ENCODE results near the gene MTF2.
"Not testable (repeated sequence)": the region's sequence is repeated elsewhere in the genome, so short reads cannot be mapped to it uniquely, and the experiment has no call there.

The MTF2 gene

DNA sequence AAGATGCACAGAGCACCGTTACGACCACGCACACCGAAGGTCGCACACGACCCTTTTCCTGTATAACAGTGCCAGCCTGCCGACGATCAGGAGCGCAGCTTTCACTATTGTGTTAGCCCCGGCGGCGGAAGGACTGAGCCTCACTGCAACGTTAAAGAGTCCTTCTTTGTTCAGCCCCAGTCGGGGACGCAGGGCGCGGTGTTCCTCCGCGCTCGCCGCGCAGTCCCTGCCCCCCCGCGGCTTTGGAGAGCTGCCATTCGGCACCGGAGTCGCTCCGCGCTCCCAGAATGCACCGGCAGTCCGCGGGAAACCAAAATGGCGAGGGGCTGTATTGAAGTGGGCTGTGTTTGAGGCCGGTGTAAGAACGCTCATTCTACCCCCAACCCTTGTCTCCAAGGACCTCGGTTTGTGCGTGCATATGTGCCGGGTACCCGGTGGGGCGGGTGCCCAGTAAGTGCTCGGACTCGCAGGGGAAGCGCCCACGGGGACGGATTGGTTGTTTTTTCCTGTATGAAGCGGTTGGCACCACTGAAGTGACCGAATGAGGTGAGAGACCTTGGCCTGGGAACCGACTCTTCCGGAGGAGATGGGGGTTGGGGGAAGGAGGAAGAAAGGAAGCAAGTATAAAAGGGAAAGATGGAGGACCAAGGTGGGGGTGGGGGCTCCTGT, at the start of gene MTF2:
MTF2 (plus strand) TSS at position 298 of the 669 bp plus-strand sequence; CDS start at position 542, 244 bp downstream.
- no peak for TF ChIP-seq ZNF274 (IDR thresholded peaks at IDR 0.05; ENCODE audit: low read depth, low read length)
- H3K4me3 ChIP-seq (ENCODE audit: low read length): peak within 1 kb of the TSS; percentile 91

DNA sequence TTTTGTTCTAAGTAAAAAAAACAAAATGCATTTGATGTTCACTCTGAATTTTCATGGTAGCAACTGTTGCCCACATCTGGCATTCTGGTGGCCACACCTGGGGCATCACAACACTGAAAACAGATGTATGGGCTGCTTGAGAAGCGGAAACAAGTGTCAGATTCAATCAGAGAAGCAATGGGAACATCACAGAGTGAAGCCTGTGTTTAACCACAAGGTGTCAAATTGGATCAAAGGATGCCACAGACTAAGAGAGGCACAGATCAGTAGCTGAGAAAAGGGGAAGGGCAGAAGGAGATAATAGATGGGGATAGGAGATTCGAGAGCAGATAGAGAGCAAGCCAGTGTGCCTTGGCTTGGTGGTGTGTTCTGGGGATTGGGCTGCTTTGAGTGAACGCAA, 49.8 kb upstream of the MTF2 start:
- no peak overlapping the region for H3K4me3 ChIP-seq (ENCODE audit: low read length)
- TF ChIP-seq ZNF274 (IDR thresholded peaks at IDR 0.05; ENCODE audit: low read depth, low read length): no peak

DNA sequence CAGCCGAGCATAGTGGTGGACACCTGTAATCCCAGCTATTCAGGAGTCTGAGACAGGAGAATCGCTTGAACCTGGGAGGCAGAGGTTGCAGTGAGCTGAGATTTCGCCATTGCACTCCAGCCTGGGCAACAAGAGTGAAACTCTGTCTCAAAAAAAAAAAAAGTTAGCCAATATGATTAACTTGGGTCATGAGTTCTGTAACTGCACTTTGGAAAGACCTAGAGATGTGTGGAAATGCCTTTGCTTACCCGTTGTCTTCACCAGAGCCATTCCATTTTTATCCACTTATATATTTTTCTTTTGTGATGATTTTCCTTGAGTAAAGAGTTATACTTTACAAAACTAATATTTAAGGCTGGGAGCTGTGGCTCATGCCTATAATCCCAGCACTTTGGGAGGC, 48.9 kb upstream of the MTF2 start:
- not testable (repeated sequence) for H3K4me3 ChIP-seq (ENCODE audit: low read length)

DNA sequence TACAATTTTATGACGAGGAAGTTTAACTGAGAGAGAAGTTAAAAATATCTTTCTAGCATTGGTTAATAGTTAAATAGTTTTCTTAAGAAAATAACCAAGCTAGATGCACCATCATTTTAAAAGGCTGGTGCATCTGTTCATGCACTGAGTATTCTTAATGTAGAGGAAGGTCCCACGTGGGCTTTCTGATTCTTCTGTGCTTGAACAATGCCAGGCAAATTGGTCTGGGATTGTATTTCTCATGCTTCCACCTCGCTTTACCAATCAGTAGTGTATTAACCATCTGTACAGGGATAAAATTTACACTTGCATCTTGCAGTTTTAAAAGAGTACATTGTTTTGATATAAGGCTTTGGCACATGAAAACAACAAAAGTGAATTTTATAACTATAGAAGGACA, 47.4 kb upstream of the MTF2 start:
- TF ChIP-seq ZNF274 (IDR thresholded peaks at IDR 0.05; ENCODE audit: low read depth, low read length): no peak

DNA sequence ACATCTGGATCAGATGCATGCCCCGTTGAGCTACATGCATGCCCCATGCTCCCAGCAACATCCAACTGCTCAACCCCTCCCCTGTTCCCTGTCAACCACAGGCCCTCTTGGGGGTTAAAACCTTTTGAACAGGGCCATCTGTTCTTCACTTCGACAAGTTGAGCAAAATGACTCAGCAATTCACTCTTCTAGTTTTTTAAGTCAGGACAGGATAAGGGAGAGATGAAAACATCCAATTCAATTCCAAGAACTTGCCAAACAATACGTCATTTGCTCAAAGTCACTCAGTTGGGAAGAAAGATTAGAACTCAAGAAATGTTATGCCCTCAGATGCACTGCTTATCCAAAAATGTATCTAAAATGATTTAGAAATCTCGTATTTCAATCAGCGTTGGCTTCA, 46.1 kb upstream of the MTF2 start:
- no peak overlapping the region for H3K4me3 ChIP-seq (ENCODE audit: low read length)
- no peak for TF ChIP-seq ZNF274 (IDR thresholded peaks at IDR 0.05; ENCODE audit: low read depth, low read length)

More for the DNA sequence above, 47.4 kb upstream of the MTF2 start:
- H3K4me3 ChIP-seq (ENCODE audit: low read length): no peak overlapping the region

DNA sequence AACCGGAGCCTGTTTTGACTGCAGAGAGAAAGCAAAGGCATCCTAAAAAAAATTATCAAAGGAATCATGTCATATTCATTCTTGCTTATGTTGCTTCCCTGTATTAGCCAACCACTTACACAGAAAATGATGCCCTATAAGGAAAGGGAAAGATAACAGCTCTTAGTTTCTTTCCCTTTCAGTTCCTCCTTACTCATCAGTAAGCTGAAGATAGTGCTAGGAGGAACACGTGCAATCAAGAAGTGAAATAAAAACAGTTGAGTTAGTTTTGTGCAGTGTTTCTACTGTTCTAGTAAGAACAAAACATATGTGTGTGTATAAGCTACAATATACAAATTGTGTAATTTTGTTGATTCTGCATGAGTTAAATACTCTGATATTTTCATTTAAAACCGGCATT, 45.3 kb upstream of the MTF2 start:
- TF ChIP-seq ZNF274 (IDR thresholded peaks at IDR 0.05; ENCODE audit: low read depth, low read length): no peak
- no peak overlapping the region for H3K4me3 ChIP-seq (ENCODE audit: low read length)

DNA sequence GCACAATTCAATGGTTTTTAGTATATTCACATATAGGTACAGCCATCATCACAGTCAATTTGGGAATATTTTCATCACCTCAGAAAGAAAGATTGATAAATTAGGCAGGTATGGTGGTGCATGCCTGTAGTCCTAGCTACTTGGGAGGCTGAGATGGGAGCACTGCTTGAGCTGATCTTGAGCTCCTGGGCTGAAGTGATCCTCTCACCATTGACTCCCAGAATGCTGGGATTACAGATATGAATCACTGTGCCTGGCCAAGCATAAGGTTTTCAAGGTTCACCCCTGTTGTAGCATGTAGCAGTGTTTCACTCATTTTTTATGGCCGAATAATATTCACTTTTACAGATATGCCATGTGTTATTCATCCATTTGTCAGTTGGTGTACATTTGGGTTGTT, 44.7 kb upstream of the MTF2 start:
- no peak overlapping the region for H3K4me3 ChIP-seq (ENCODE audit: low read length)
- no peak for TF ChIP-seq ZNF274 (IDR thresholded peaks at IDR 0.05; ENCODE audit: low read depth, low read length)

DNA sequence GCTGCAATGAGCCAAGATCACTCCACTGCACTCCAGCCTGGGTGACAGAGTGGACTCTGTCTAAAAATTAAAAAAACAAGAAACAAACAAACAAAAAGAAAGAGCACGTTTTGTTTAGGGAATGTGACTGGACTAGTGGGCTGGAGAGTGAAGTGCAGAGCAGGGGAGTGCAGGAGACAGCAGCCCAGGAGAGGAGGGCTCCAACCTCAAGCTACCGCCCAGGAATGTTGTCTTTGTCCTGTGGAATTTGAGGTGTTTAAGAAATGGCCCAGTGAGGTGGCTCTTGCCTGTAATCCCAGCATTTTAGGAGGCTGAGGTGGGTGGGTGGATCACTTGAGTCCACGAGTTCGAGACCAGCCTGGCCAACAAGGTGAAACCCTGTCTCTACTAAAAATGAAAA, 42.4 kb upstream of the MTF2 start:
- TF ChIP-seq ZNF274 (IDR thresholded peaks at IDR 0.05; ENCODE audit: low read depth, low read length): no peak
- H3K4me3 ChIP-seq (ENCODE audit: low read length): no peak overlapping the region

DNA sequence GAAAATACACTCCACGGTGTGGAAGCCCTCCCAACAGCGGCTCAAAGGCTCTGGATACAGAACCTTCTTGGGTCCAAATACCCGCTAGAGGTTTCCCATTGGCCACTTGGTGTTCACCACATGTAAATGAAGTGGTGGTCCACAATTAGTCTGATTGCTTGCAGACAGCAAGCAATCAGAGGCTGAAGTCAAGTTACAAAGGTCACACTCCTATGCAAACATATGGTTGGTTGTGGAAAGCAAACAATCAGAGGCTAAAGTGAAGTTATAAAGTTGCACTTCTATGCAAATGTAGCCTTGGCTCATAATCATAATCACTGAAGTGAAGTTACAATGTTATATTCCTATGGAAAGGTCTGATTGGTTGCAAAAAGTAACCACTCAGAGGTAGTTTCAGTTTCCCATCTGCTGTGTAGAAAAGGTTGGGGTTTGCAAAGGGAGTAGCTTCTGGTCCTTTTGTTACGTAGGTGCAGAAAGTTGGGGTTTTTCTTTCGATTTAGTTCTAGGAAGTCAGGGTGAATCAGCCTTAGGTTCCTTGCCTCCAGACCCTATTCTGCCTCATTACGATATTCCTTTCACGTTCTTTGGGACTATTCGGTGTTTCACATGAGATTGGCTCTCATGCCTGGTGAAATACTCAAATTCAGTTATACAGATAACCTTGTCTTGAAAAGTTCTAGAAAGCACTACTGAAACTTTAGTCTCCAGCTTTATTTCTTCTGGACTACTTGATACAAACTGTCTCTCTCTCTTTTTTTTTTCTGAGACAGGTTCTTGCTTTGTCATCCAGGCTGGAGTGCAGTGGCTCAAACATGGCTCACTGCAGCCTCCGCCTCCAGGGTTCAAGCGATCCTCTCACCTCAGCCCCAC, 36.7 kb upstream of the MTF2 start:
- H3K4me3 ChIP-seq (ENCODE audit: low read length): no peak overlapping the region
- TF ChIP-seq ZNF274 (IDR thresholded peaks at IDR 0.05; ENCODE audit: low read depth, low read length): no peak

DNA sequence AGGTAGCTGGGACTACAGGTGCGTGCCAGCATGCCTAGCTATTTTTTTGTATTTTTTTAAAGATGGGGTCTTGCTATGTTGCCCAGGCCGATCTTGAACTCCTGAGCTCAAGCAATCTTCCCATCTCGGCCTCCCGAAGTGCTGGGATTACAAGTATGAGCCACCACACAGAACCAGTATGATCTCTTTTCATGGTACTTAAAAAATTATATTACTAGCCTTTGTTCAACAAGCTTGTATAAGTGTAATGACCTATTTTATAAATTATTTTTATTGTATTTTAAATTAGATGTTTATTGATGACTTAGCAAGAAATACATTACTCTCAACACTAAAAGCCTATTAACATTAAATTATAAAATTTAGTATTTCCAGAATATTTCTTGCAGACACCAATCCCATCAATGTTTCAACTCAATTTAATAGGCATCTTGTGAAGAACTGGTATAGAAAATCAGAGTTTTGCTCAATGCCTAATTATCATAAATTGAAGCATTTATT, 36.0 kb upstream of the MTF2 start:
- no peak for TF ChIP-seq ZNF274 (IDR thresholded peaks at IDR 0.05; ENCODE audit: low read depth, low read length)
- no peak overlapping the region for H3K4me3 ChIP-seq (ENCODE audit: low read length)

DNA sequence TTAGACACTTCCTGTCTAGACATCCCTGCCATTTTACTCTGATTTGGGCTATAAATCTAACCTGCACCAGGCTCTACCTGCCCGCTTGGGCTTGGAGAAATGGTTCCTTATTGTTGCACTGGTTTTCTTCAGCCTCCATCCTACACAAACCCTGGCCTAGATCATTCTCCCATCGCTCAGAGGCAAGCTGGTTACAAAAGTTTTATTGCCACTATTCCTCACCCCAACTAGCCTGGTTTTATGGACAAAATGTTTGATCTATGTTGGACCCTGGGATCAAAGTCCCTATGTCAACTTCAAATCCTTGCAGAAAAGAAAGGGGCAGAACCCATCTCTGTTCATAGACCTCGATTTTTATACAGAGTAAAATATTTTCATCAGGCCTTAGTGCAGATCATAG, 31.5 kb upstream of the MTF2 start:
- no peak for TF ChIP-seq ZNF274 (IDR thresholded peaks at IDR 0.05; ENCODE audit: low read depth, low read length)
- H3K4me3 ChIP-seq (ENCODE audit: low read length): no peak overlapping the region

DNA sequence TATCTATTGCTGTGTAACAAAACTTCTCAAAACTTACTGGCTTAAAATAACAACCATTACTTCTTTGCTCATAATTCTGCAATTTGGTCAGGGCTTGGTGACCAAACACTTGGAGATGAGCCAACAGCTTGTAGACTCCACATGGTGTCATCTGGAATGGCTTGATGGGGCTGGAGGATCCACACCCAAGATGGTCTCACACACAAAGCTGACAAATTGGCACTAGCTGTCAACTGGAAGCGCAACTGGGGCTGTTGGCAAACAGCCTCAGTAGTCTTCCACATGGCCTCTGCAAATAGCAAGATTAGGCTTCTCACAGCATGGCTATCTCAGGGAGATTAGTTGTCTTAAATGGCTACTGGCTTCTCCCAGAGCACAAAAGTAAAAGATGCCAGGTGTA, 27.1 kb upstream of the MTF2 start:
- H3K4me3 ChIP-seq (ENCODE audit: low read length): no peak overlapping the region
- no peak for TF ChIP-seq ZNF274 (IDR thresholded peaks at IDR 0.05; ENCODE audit: low read depth, low read length)

DNA sequence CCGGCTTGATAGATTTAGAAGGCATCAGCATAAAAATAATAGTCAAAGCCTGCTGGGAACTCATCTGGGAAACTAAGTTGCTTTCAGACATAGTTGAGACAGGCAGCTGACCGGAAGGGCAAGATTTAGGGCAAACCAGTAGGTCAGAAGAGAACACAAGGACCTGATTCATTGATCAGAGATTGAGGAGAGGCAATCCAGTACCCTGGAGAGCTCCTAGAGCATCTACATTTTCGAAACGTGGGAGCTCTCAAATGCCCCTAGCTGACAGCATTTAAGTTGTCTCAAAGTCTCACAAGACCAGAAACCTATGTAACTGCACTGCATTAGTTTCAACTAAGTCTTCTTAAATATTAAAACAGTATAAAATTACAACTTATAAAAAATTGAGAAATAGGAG, 22.9 kb upstream of the MTF2 start:
- no peak overlapping the region for H3K4me3 ChIP-seq (ENCODE audit: low read length)
- TF ChIP-seq ZNF274 (IDR thresholded peaks at IDR 0.05; ENCODE audit: low read depth, low read length): no peak

DNA sequence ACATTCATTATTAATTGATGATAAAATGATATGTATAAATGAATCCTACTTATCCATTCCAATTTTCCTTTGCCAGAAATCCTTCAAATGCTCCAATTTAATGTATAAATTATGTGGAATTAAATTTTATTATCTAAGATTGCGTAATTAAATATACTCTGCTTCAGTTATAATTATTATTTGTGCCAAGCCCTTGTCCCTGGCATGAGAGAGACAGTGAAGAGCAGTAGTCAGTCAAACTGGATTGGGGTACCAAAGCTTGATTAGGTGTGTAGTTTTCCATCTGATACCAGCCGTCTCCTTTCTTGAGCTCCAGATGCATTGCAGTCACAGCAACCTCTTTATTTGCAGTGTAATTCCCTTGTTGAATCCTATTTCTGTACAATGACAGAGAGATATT, 22.4 kb upstream of the MTF2 start:
- TF ChIP-seq ZNF274 (IDR thresholded peaks at IDR 0.05; ENCODE audit: low read depth, low read length): no peak

More for the DNA sequence above, 22.4 kb upstream of the MTF2 start:
- no peak overlapping the region for H3K4me3 ChIP-seq (ENCODE audit: low read length)
